COLO829 (cell line): Measurements from ENCODE around the gene STK24.
"Not testable (repeated sequence)": the region's sequence is repeated elsewhere in the genome, so short reads cannot be mapped to it uniquely, and the experiment has no call there.

Experiments
- DNase-seq: peaks from one replicate; pipeline ENCODE4 v3.0.0; 2012; ENCODE audit warnings: low spot score

The STK24 gene

DNA sequence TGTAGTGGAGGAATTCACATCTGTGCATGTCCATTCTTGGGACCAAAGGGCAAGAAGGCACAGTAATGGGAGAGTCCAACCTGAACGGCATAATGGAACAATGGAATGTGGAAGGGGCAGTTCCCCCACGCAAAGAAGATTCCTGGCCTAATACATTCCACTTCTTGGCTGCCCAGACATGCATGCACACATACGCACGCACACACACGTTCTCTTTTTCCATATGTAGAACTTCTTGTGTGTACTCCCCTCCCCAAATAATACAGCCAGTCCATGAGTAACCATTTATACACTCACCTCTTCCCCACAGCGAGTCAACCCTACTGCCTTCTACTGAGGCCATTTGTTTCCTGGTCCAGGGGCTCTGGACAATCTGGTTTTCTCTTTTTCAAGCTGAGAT is 6.0 kb upstream of the STK24 start:
- DNase-seq: no peak

DNA sequence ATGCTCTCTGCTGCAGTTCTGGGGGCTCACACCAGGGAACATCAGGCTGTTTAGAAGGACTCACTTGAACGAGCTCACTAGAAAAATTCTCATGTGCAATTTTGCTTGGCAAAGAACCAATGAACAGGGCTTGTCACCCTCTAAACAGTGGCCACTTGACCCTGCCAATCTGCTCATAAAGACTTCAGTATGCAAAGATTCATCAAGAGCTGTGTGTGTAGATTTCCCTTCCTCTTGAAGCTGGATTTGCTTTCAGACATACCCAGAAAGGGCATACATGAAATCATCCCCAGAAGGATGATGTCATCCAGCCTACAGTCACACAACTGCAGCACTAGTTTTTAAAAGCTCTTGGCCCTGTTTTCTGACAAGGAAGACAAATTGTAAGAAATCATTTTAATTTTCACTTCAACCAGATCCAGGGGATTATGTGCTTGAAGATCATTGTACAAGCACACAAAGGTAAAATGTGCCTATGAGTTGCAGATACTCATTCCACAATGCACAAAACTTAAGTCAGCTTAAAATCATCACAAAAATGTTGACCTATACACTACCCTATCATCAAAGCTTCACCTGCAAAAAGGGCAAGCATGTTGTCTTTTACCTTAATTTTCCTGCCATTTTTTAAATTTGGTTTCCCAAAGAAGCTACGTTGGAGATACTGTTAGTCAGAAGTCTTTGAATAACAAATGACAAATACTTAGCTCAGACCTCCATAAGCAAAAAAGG is 5.2 kb upstream of the STK24 start:
- DNase-seq: peak; percentile 68

- DNase-seq: no peak
Measured at GRCh38 chr13:98581381-98581780, 4.5 kb upstream of the STK24 start.

- no peak for DNase-seq
Measured at GRCh38 chr13:98580420-98580819, 3.5 kb upstream of the STK24 start.

GRCh38 chr13:98577836-98578285 is 954 bp upstream of the STK24 start:
- no peak for DNase-seq

DNA sequence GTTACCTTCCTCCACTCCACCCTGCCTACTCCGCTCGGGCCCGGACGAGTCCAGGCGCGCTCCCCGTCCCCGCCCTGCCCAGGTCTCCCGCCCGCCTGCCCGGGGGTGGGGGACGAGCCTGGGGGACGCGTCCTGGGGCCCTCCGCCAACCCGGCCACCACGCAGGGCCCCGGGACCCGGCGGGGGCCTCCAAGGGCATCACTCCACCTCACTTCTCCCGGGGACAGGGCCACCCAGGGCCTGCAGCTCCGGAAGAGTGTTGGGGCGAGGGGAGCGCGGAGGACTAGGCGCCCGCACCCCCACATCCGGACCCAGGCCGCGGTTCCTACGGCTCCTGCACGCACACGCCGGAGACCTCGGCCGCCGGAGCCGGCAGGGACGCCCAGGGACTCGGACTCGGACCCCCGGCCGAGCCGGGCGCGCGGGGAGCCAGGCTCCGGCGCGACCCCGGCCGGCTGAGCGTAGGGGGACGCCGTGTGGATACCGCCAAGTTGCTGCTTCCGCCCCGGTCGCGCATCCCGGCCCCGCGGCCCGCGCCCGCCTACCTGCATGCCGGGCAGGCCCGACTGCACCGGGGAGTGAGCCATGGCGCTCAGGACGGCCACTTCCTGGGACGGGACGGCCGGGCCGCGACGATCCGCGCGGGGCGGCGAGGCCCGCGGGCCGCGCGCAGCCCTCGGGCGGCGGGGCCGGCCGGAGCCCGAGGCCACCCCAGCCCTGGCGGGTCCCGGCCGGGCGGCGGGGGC is 534 bp downstream of the STK24 start:
- DNase-seq: no peak

DNA sequence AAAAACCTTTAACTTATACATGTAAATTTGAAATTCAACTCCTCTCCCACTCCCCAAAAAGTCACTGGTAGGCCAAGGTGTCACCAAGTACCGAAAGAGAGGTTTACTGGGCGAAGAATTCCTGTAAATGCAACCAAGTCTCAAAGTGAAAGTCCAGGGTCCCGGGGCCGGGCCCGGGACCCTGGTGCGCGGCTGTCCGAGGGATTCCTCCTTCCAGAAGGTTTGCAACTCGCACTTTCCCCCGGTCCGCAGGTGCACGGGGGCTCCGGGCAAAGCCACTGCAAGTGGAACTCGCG is 1.1 kb downstream of the STK24 start:
- DNase-seq: no peak

DNA sequence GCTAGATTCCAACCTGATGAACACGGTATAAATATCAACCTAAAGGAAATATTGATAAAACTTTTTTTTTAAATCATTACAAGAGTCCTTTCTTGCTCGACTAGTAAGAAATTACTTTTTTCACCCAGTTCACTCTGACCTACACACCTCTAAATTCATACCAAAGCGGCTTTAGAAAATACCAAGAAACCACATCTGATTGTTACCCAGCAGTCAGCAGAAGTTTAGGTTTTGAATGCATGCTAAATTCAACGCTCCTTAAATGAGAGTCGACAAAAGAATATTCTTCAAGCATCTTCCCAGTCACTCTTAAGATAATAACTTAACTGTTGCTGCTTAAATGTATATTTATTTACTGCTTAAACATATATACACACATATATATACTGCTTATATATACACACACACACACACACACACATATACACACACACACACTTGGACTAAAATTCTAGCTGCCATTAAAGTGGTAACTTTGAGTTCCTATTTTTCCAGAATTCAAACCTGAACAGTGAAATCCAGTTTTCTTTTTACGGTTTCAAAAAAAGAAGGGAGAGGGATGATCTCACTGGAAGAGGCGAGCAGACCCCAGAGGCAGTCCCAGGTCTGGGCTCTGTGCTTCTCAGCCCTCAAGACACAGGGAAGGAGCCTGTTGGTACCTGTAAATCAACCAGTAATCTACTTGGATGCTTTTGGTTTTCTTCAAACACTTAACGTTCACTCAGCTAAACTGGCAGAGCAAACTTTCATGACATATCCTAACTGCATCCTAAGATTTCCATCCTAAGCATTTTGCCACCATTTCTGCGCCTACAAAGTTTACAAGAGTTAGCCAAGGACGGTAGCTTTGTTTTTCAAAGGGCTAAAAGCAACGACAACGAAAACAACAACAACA is 1.7 kb downstream of the STK24 start:
- DNase-seq: no peak

DNA sequence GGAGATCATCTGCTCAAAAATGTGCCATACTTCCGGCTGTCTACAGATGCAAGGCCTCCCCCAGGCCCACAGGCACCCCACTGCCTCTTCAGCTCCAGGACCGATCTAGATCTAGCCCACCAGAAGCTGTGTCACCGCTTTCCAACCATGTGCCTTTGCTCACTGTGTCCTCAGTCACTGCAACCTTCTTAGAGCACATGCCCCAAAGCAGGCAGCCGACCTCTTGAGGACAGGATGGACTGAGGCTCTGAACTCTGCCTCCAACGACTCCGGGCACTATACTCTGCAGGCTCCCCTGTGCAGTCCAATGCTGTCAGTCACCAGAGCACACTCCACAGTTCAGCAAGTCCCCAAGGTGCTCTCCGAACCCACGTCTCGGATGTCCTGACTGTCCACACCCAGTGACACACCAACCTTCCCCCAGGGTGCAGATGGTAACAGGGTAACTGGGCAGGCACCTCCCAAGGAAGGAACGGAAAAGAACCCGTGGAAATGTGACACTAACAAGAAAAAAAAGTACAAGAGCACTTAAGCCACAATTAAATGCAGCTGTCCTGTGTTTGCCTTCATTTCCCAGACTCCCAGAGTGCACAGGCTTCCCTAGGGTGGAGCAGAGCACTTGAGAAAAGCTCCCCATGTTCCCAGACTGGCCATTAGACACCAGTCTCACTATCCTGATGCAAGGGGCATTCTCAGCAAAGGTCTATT is 4.8 kb downstream of the STK24 start:
- no peak for DNase-seq

- no peak for DNase-seq
Measured at GRCh38 chr13:98570929-98571372, 6.0 kb downstream of the STK24 start.

- DNase-seq: not testable (repeated sequence)
Measured at GRCh38 chr13:98569494-98570367, 7.2 kb downstream of the STK24 start.

DNA sequence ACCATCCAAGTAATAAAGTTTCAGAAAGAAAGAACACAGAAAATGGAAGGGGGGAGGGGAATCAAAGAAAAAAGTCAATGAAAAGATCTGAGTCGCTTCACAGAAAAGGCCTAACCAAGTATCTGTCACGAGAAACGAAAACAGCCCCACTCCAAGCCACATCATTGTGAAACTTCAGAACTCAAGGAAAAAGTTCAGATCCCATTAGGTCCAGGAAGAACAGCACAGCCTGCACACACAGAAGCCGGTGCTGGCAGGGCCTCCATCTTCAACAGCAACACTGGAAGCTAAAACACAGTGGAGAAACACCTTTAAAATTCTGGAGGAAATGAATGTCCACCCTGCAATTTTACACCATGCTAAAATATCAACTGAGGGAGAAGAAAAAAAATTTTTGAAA is 8.0 kb downstream of the STK24 start:
- DNase-seq: no peak

- DNase-seq: no peak
Measured at GRCh38 chr13:98567140-98567539, 9.8 kb downstream of the STK24 start.

DNA sequence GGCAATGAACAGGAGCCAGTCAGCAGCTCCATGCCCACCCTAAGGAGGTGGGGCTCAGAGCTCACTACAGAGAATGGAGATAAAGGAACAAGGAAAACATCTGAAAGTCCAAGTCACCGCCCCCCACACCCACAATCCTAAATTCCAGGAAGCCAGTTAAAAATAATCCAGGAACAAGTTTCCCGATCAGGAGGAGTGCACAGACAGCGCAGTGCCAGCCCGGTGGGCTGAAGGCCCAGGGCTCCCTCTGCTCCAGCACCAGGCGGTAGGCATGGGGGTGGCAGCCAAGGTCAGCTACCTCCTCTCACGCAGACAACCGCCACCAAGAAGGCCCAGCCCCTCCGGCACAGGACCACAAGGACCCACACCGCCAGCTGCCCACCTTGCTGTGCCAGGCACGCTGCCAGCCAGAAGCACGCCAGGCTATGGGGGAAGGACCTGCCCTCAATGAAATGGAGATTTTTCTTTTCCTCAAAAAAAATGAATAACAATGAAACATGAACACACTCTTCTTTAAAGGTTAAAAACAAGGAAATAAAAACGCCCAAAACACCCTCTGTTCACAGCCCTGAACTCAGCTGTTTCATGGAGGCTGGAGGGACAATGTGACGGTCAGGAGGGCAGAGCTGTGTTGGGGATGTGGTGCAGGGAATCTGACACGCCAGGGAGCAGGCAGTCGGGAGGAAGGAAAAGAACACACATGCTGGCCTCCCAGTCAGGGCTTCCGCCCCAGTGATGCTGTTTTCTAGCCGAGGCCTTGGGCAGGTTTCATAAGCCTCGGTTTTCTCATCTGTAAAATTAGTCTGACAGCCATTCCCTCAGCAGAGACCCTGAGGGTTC is 11.0 kb downstream of the STK24 start:
- DNase-seq: no peak

DNA sequence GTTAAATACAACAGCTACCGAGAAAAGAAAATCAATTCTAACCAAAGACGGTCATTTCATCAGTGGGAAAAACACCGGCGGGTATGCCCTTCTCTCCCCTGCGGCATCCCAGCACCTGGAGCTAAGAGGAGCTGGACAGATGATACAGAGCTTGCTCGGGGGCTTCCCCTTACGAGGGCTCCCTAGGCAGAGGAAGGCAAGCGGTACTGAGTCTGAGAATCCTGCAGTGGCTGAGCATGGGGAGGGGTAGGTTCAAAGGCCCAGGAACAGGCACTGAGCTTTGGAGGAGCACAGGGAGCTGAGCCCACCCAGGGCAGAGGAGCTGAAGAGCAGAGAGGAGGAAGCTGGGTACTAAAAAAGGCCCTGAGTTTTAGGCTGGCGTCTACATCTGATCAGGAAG is 12.7 kb downstream of the STK24 start:
- DNase-seq: no peak

- no peak for DNase-seq
Measured at GRCh38 chr13:98563071-98563470, 13.8 kb downstream of the STK24 start.

- DNase-seq: no peak
Measured at GRCh38 chr13:98559169-98559568, 17.7 kb downstream of the STK24 start.

DNA sequence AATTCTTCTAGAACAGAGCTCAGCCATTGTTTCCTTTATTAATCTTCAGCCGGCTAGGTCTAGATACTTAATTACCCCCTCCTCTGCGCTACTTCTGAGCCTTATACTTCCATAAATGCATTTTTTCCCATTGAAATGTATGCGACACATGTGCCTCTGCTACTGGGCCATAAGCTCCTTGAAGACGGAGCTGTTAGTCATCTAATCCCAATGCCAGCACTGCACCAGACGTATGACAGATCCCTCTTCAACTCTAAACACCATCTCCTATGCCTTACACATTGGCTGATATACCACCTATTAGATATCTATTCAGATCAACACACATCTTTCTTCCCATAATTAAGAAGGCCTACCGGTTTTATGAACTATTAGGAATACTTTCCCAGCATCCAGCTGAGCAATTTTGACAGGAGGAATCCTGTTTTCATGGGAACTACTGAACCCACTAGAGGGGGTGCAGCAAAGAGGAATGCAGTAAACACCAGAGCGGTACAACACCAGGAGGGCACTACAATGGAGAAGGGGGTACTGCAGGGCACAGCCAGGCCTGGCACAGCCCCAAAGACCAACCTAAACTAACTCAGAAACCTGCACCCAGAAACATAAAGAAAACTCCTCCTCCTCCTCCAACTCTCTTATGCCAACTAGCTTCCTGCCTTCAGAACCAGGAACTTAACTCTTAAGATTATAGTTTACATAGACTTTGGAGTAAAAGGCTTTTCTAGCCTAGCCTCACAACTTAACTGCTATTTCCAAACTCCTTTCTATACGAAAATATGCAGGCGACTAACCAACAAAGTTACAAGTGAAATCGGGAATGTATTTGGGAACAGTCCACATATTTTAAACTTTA is 18.7 kb downstream of the STK24 start:
- DNase-seq: no peak

- no peak for DNase-seq
Measured at GRCh38 chr13:98556968-98557631, 19.8 kb downstream of the STK24 start.
